HEK293 (cell line): ENCODE measurements around the gene GXYLT1.

Experiments used
- BCL11B ChIP-seq: fragments of 450-650 bp; formaldehyde crosslinking; IDR thresholded peaks from 2 replicates; pipeline ENCODE4 v1.5.1; 2016; ENCODE audit warnings: low read depth, missing biosample characterization, missing genetic modification characterization
- GLIS1 ChIP-seq: fragments of 450-650 bp; formaldehyde crosslinking; IDR thresholded peaks from 2 replicates; pipeline ENCODE4 v1.5.1; 2016; ENCODE audit warnings: missing biosample characterization, missing genetic modification characterization
- KLF10 ChIP-seq: fragments of 450-650 bp; IDR thresholded peaks from 2 replicates; pipeline ENCODE4 v1.5.1; 2018; ENCODE audit warnings: missing biosample characterization, mild to moderate bottlenecking, missing genetic modification characterization
- KLF17 ChIP-seq: fragments of 450-650 bp; formaldehyde crosslinking; IDR thresholded peaks from 2 replicates; pipeline ENCODE4 v1.5.1; 2016; ENCODE audit warnings: missing biosample characterization, missing genetic modification characterization
- OSR2 ChIP-seq: fragments of 450-650 bp; formaldehyde crosslinking; IDR thresholded peaks from 2 replicates; pipeline ENCODE4 v1.5.1; 2016; ENCODE audit warnings: missing biosample characterization, missing genetic modification characterization
- RBAK ChIP-seq: fragments of 450-650 bp; formaldehyde crosslinking; IDR thresholded peaks from 2 replicates; pipeline ENCODE4 v1.5.1; 2016; ENCODE audit warnings: missing biosample characterization, missing genetic modification characterization
- SCRT1 ChIP-seq: fragments of 450-650 bp; formaldehyde crosslinking; IDR thresholded peaks from 2 replicates; pipeline ENCODE4 v1.5.1; 2016; ENCODE audit warnings: missing biosample characterization, missing genetic modification characterization, borderline replicate concordance
- SP2 ChIP-seq: fragments of 450-650 bp; formaldehyde crosslinking; IDR thresholded peaks from 2 replicates; pipeline ENCODE4 v1.5.1; 2016; ENCODE audit warnings: missing biosample characterization, missing genetic modification characterization
- SP3 ChIP-seq: fragments of 450-650 bp; formaldehyde crosslinking; IDR thresholded peaks from 2 replicates; pipeline ENCODE4 v1.5.1; 2016; ENCODE audit warnings: missing biosample characterization, missing genetic modification characterization
- ZBTB20 ChIP-seq: fragments of 450-650 bp; formaldehyde crosslinking; IDR thresholded peaks from 2 replicates; pipeline ENCODE4 v1.5.1; 2016; ENCODE audit warnings: missing biosample characterization, missing genetic modification characterization
- ZBTB44 ChIP-seq: fragments of 450-650 bp; IDR thresholded peaks from 2 replicates; pipeline ENCODE4 v1.5.1; 2018; ENCODE audit warnings: missing biosample characterization, mild to moderate bottlenecking, missing genetic modification characterization
- ZNF10 ChIP-seq: fragments of 450-650 bp; formaldehyde crosslinking; IDR thresholded peaks from 2 replicates; pipeline ENCODE4 v1.5.1; 2017; ENCODE audit warnings: missing biosample characterization, missing genetic modification characterization
- ZNF138 ChIP-seq: fragments of 450-650 bp; formaldehyde crosslinking; IDR thresholded peaks from 2 replicates; pipeline ENCODE4 v1.5.1; 2016; ENCODE audit warnings: missing biosample characterization, missing genetic modification characterization, borderline replicate concordance
- ZNF169 ChIP-seq: fragments of 450-650 bp; formaldehyde crosslinking; IDR thresholded peaks from 2 replicates; pipeline ENCODE4 v1.5.1; 2016; ENCODE audit warnings: missing biosample characterization, missing genetic modification characterization
- ZNF174 ChIP-seq: fragments of 450-650 bp; formaldehyde crosslinking; IDR thresholded peaks from 2 replicates; pipeline ENCODE4 v1.5.0; 2017; ENCODE audit warnings: missing biosample characterization, mild to moderate bottlenecking, missing genetic modification characterization
- ZNF223 ChIP-seq: fragments of 450-650 bp; formaldehyde crosslinking; IDR thresholded peaks from 2 replicates; pipeline ENCODE4 v1.5.1; 2016; ENCODE audit warnings: missing biosample characterization, missing genetic modification characterization
- ZNF350 ChIP-seq: fragments of 450-650 bp; formaldehyde crosslinking; IDR thresholded peaks from 2 replicates; pipeline ENCODE4 v1.5.0; 2017; ENCODE audit warnings: missing biosample characterization, mild to moderate bottlenecking, missing genetic modification characterization
- ZNF416 ChIP-seq: fragments of 450-650 bp; formaldehyde crosslinking; IDR thresholded peaks from 2 replicates; pipeline ENCODE4 v1.5.1; 2016; ENCODE audit warnings: missing biosample characterization, missing genetic modification characterization
- ZNF529 ChIP-seq: fragments of 450-650 bp; formaldehyde crosslinking; IDR thresholded peaks from 2 replicates; pipeline ENCODE4 v1.5.1; 2017; ENCODE audit warnings: missing genetic modification characterization, missing biosample characterization; ENCODE audit not compliant: insufficient replicate concordance
- ZNF549 ChIP-seq: fragments of 450-650 bp; IDR thresholded peaks from 2 replicates; pipeline ENCODE4 v1.5.1; 2018; ENCODE audit warnings: missing biosample characterization, missing genetic modification characterization, mild to moderate bottlenecking, inconsistent platforms, moderate library complexity
- ZNF560 ChIP-seq: fragments of 450-650 bp; formaldehyde crosslinking; IDR thresholded peaks from 2 replicates; pipeline ENCODE4 v1.5.1; 2017; ENCODE audit warnings: missing biosample characterization, missing genetic modification characterization, borderline replicate concordance
- ZNF585B ChIP-seq: fragments of 450-650 bp; formaldehyde crosslinking; IDR thresholded peaks from 2 replicates; pipeline ENCODE4 v1.5.1; 2016; ENCODE audit warnings: missing biosample characterization, missing genetic modification characterization
- ZNF629 ChIP-seq: fragments of 450-650 bp; formaldehyde crosslinking; IDR thresholded peaks from 2 replicates; pipeline ENCODE4 v1.5.1; 2017; ENCODE audit warnings: missing biosample characterization, missing genetic modification characterization
- ZNF660 ChIP-seq: fragments of 450-650 bp; IDR thresholded peaks from 2 replicates; pipeline ENCODE4 v1.5.1; 2018; ENCODE audit warnings: missing biosample characterization, mild to moderate bottlenecking, missing genetic modification characterization
- ZNF777 ChIP-seq: fragments of 450-650 bp; formaldehyde crosslinking; IDR thresholded peaks from 2 replicates; pipeline ENCODE4 v1.5.1; 2017; ENCODE audit warnings: missing biosample characterization, missing genetic modification characterization, borderline replicate concordance
- ZNF785 ChIP-seq: fragments of 450-650 bp; formaldehyde crosslinking; IDR thresholded peaks from 2 replicates; pipeline ENCODE4 v1.5.1; 2016; ENCODE audit warnings: missing biosample characterization, missing genetic modification characterization
- TF ChIP-seq, protein P1 (sequence below): fragments of 450-650 bp; formaldehyde crosslinking; IDR thresholded peaks from 2 replicates; pipeline ENCODE4 v1.5.1; 2016; ENCODE audit warnings: missing biosample characterization, missing genetic modification characterization
- TF ChIP-seq, protein P2 (sequence below): fragments of 450-650 bp; formaldehyde crosslinking; IDR thresholded peaks from 2 replicates; pipeline ENCODE4 v1.5.1; 2017; ENCODE audit warnings: missing biosample characterization, missing genetic modification characterization
- TF ChIP-seq, protein P3 (sequence below): fragments of 450-650 bp; formaldehyde crosslinking; IDR thresholded peaks from 2 replicates; pipeline ENCODE4 v1.5.1; 2016; ENCODE audit warnings: missing biosample characterization, missing genetic modification characterization

Gene GXYLT1

DNA sequence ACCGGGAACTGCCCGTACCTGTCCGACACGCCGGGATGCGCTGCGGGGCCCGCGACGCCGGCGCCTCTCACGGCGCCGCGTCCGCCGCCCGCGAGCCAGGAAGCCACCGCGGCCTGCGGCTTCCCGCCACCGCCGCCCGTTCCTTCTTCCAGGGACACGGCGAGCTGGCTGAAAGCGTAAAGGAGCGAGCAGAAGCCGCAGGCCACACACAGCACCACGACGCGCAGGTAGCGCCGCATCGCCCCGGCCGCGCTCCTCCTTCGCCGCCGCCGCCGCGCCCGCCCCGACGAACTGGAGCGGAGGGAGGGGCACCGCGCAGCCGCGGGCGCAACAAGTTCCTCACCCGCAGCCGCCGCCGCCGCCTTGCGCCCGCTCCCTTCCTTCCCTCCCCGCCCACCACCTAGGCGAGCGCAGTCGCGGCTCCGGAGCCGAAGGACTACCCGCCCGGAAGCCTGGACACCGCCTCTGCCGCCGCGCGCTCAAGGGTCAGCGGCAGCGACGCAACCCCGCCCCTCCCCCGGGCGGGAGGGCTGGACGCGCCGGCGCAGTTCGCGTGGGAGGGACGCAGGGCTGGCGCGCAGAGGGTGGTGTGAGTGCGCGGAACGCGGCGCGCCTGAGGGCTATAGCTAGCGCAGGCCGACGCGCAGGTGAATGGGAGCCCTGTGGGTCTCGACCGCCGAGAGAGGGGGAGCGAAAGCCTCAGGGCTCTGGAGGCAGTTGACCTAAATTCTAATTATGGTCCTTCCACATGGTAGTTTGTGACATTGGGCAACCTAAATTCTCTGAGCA is at the start of gene GXYLT1 (continued):
- TF ChIP-seq ZBTB44 (tag by site-specific recombination) (no peak), BCL11B (tag by site-specific recombination) (peak; percentile 79; the same call in 1 of the 2 replicates), KLF10 (tag by site-specific recombination) (0 out of 2 replicates have a peak, but pooled peaks have one; percentile 54), ZNF785 (no peak), SCRT1 (tag by site-specific recombination) (no peak), ZNF169 (tag by site-specific recombination) (no peak), ZNF629 (tag by site-specific recombination) (peak; percentile 30; the same call in 1 of the 2 replicates), ZNF549 (tag by site-specific recombination) (no peak), RBAK (tag by site-specific recombination) (no peak), ZNF223 (no peak), ZNF560 (tag by site-specific recombination) (no peak), ZNF660 (tag by site-specific recombination) (peak; percentile 66; the same call in 1 of the 2 replicates), ZNF174 (tag by site-specific recombination) (no peak), SP3 (tag by site-specific recombination) (peak; percentile 78), ZNF138 (no peak), ZNF529 (tag by site-specific recombination) (no peak), OSR2 (tag by site-specific recombination) (peak; percentile 92), ZNF416 (tag by site-specific recombination) (no peak), ZNF585B (tag by site-specific recombination) (no peak), SP2 (tag by site-specific recombination) (peak; percentile 88), KLF17 (peak; percentile 34; the same call in 1 of the 2 replicates), ZNF777 (tag by site-specific recombination) (no peak), ZNF350 (no peak), ZBTB20 (peak; percentile 54; the same call in 1 of the 2 replicates), GLIS1 (tag by site-specific recombination) (peak; percentile 63; the same call in 1 of the 2 replicates), ZNF10 (tag by site-specific recombination) (0 out of 2 replicates have a peak, but pooled peaks have one; percentile 7)
- TF ChIP-seq, protein P1, sequence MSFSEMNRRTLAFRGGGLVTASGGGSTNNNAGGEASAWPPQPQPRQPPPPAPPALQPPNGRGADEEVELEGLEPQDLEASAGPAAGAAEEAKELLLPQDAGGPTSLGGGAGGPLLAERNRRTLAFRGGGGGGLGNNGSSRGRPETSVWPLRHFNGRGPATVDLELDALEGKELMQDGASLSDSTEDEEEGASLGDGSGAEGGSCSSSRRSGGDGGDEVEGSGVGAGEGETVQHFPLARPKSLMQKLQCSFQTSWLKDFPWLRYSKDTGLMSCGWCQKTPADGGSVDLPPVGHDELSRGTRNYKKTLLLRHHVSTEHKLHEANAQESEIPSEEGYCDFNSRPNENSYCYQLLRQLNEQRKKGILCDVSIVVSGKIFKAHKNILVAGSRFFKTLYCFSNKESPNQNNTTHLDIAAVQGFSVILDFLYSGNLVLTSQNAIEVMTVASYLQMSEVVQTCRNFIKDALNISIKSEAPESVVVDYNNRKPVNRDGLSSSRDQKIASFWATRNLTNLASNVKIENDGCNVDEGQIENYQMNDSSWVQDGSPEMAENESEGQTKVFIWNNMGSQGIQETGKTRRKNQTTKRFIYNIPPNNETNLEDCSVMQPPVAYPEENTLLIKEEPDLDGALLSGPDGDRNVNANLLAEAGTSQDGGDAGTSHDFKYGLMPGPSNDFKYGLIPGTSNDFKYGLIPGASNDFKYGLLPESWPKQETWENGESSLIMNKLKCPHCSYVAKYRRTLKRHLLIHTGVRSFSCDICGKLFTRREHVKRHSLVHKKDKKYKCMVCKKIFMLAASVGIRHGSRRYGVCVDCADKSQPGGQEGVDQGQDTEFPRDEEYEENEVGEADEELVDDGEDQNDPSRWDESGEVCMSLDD (tag by site-specific recombination) = no peak
- TF ChIP-seq, protein P2, sequence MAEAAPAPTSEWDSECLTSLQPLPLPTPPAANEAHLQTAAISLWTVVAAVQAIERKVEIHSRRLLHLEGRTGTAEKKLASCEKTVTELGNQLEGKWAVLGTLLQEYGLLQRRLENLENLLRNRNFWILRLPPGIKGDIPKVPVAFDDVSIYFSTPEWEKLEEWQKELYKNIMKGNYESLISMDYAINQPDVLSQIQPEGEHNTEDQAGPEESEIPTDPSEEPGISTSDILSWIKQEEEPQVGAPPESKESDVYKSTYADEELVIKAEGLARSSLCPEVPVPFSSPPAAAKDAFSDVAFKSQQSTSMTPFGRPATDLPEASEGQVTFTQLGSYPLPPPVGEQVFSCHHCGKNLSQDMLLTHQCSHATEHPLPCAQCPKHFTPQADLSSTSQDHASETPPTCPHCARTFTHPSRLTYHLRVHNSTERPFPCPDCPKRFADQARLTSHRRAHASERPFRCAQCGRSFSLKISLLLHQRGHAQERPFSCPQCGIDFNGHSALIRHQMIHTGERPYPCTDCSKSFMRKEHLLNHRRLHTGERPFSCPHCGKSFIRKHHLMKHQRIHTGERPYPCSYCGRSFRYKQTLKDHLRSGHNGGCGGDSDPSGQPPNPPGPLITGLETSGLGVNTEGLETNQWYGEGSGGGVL (tag by site-specific recombination) = peak; percentile 79
- TF ChIP-seq, protein P3, sequence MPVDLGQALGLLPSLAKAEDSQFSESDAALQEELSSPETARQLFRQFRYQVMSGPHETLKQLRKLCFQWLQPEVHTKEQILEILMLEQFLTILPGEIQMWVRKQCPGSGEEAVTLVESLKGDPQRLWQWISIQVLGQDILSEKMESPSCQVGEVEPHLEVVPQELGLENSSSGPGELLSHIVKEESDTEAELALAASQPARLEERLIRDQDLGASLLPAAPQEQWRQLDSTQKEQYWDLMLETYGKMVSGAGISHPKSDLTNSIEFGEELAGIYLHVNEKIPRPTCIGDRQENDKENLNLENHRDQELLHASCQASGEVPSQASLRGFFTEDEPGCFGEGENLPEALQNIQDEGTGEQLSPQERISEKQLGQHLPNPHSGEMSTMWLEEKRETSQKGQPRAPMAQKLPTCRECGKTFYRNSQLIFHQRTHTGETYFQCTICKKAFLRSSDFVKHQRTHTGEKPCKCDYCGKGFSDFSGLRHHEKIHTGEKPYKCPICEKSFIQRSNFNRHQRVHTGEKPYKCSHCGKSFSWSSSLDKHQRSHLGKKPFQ (tag by site-specific recombination) = peak; percentile 86
